ENCODE measurements around the gene SKA1.

- no peak for TF ChIP-seq CTCF (IDR thresholded peaks at IDR 0.05)
- TF ChIP-seq POLR2A (IDR thresholded peaks at IDR 0.05): no peak
Measured at GRCh38 chr18:50418650-50419049, 43.8 kb downstream of the SKA1 start.

Data from thyroid gland (tissue), 4 donors.